ENCODE data around the gene SVBP. TPM values are rescaled to one million over a fixed set of nuclear protein-coding genes. Genes with fewer than 3 reads are reported as not detected.

Gene SVBP
- total and polyA plus RNA-seq, 12 donors: 11.6 to 31.7 (median 14.5) TPM

DNA sequence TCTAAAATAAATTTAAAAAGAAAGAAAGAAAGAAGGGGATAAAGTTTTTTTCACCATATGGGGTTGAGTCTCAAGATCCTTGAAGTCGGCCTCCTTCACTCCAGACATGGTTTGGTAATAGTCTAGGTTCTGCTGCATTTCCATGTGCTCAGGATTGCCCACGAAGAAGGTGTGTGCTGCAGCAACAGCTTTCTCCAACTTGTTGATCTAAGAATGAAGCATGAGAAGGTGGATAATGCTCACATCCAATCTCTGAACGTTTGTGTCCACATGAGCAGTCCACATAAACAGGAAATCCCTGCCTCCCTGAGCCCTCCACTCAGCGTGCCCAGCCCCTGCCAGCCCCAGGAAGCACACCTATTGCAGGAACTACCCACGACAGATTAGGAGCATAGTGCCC lies 54.9 kb downstream of the SVBP start:
- 65 to 68% methylated on average over 5 of the region's 5 CpGs for WGBS, 2 donors
- Histone ChIP-seq H3K27me3 (no peaks in the 10 kb centered on the region), H3K4me1 (peaks cover 2 to 28% (median 20%) of the 10 kb centered on the region in 9 donors), H3K9me3 (no peaks in the 10 kb centered on the region), H3K36me3 (peaks cover 0 to 56% (median 25%) of the 10 kb centered on the region in 9 donors), H3K27ac (no peak overlapping the region), H3K4me3 (no peak overlapping the region)
- intact Hi-C loops (cut with DNase I): loop anchor here in 1 of 10 donors (10.0 kb wide), 1 partner anchor 163 kb away; no protein-coding TSS in a partner anchor
- ATAC-seq (no peak), DNase-seq (no peak)
- TF ChIP-seq, protein P1, sequence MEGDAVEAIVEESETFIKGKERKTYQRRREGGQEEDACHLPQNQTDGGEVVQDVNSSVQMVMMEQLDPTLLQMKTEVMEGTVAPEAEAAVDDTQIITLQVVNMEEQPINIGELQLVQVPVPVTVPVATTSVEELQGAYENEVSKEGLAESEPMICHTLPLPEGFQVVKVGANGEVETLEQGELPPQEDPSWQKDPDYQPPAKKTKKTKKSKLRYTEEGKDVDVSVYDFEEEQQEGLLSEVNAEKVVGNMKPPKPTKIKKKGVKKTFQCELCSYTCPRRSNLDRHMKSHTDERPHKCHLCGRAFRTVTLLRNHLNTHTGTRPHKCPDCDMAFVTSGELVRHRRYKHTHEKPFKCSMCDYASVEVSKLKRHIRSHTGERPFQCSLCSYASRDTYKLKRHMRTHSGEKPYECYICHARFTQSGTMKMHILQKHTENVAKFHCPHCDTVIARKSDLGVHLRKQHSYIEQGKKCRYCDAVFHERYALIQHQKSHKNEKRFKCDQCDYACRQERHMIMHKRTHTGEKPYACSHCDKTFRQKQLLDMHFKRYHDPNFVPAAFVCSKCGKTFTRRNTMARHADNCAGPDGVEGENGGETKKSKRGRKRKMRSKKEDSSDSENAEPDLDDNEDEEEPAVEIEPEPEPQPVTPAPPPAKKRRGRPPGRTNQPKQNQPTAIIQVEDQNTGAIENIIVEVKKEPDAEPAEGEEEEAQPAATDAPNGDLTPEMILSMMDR (IDR thresholded peaks at IDR 0.05): no peak

DNA sequence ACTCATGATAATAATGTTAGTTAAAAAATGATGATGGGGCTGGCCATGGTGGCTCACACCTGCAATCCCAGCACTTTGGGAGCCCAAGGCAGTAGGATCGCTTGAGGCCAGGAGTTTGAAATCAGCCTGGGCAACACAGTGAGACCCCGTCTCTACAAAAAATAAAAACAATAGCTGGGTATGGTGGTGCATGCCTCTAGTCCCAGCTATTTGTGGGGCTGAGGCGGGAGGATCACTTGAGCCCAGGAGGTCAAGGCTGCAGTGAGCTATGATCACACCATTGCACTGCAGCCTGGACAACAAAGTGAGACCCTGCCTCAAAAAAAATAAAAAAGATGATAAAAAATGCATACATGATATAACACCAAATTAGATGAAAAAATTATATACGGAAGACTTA lies 55.6 kb downstream of the SVBP start:
- ATAC-seq: no peak
- intact Hi-C loops (cut with DNase I): loop anchor here in 1 of 10 donors (10.0 kb wide), 1 partner anchor 163 kb away; no protein-coding TSS in a partner anchor
- 94% methylated on average over 4 of the region's 4 CpGs for WGBS, 2 donors

DNA sequence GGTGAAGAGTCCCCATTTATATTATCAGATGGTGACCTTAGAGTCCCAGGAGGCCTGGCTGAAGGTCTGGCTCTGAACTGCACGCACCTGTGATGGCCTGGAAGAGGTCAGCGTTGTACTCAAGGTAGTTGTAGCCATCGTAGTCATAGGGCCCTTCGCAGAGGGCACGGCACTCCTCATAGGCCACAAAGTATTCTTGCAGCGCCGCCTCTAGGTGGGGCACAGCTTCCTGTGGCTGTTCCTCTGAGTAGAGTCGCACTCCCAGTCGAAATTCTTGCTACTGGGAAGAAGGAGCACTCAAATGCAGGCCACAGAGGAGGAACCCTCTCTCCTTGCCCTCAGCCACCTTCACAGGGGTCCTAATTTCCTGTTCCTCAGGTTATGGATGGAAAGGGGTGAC lies 58.1 kb downstream of the SVBP start:
- intact Hi-C loops (cut with DNase I): loop anchor here in 5 of 10 donors (5.0 to 10.0 kb wide), 5 partner anchors 102 to 604 kb away; partner anchors contain the start of genes FOXJ3 (in 1 of the 5), GUCA2B (in 1 of the 5) and PPIH (in 1 of the 5)
- DNase-seq: no peak
- Histone ChIP-seq H3K27ac (no peak overlapping the region), H3K9me3 (no peaks in the 10 kb centered on the region), H3K27me3 (no peaks in the 10 kb centered on the region), H3K36me3 (peaks cover 0 to 87% (median 49%) of the 10 kb centered on the region in 9 donors), H3K4me1 (peaks cover 0 to 14% (median 4%) of the 10 kb centered on the region in 9 donors), H3K4me3 (no peak overlapping the region)
- TF ChIP-seq, protein P1 (IDR thresholded peaks at IDR 0.05): no peak
- ATAC-seq: no peak
- 78 to 81% methylated on average over 9 of the region's 9 CpGs for WGBS, 2 donors

More for the DNA sequence above, 55.6 kb downstream of the SVBP start:
- Histone ChIP-seq H3K27ac (no peak overlapping the region), H3K4me3 (no peak overlapping the region), H3K27me3 (no peaks in the 10 kb centered on the region), H3K9me3 (no peaks in the 10 kb centered on the region), H3K36me3 (peaks cover 0 to 63% (median 25%) of the 10 kb centered on the region in 9 donors), H3K4me1 (peaks cover 2 to 31% (median 20%) of the 10 kb centered on the region in 9 donors)
- DNase-seq: no peak
- TF ChIP-seq, protein P1 (IDR thresholded peaks at IDR 0.05): no peak

DNA sequence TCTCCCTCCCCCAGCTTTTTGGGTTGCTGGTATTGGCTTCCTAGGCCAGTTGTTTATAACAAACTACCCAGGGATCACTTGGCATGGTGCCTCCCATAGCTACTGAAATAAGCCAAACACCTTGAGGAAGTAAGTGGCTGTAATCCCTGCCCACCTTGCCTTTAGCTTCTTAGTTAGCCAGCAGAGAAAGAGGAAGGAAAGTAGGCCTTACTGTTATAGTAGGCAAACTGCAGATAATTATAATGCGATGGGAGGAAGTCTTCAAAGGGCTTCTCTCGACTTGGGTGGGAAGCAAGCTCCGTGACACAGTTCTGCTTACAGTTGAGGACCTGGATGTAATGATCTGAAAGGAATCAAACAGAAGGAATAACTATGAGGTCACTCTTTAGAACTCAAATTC lies 58.6 kb downstream of the SVBP start:
- intact Hi-C loops (cut with DNase I): loop anchor here in 5 of 10 donors (5.0 to 10.0 kb wide), 5 partner anchors 101 to 604 kb away; partner anchors contain the start of genes FOXJ3 (in 1 of the 5), GUCA2B (in 1 of the 5) and PPIH (in 1 of the 5)
- Histone ChIP-seq H3K9me3 (no peaks in the 10 kb centered on the region), H3K4me3 (no peak overlapping the region), H3K27me3 (no peaks in the 10 kb centered on the region), H3K36me3 (peaks cover 0 to 92% (median 53%) of the 10 kb centered on the region in 9 donors), H3K27ac (no peak overlapping the region), H3K4me1 (peaks cover 0 to 12% (median 0%) of the 10 kb centered on the region in 9 donors)
- DNase-seq: no peak
- TF ChIP-seq, protein P1 (IDR thresholded peaks at IDR 0.05): no peak
- 74 to 77% methylated on average over 3 of the region's 3 CpGs for WGBS, 2 donors
- no peak for ATAC-seq
